GM19397 (cell line): ENCODE results near the gene ITFG1.

Experiments used
- ATAC-seq: cut with Tn5 transposase; IDR thresholded peaks from one replicate; pipeline ENCODE4 v1.9.1; 2021; ENCODE audit warnings: mild to moderate bottlenecking, moderate library complexity; ENCODE audit not compliant: unreplicated experiment

Gene ITFG1

DNA sequence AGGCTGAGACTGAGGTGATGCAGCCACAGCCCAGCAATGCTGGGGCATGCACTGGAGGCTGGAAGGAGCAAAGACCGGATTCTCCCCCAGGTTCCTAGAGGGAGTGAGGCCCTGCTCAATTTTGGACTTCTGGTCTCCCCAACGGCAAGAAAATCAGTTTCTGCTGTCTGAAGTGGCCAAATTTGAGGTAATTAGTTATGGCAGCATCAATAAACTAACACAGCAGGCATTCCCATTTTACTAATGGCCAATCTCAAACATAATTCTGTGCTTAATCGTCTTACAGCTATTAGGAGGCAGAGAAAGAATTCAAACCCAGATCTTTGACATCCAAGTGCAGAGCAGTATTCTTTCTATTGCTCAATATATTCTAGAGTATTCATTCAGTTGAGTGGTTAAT lies 333.3 kb downstream of the ITFG1 start:
- no peak for ATAC-seq

DNA sequence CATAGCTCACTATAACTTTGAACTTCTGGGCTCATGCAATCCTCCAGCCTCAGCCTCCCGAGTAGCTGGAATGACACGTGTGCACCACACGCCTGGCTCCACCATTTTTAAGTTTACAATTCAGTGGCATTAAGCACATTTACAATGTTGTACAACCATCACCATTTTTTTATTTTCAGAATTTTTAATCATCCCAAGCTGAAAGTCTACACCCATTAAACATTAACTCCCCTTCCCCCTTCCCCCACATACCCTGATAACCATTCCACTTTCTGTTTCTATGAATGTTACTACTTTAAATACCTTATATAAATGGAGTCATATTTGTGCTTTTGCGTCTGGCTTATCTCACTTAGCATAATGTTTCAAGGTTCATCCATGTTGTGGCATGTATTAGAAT lies 335.1 kb downstream of the ITFG1 start:
- no peak for ATAC-seq

DNA sequence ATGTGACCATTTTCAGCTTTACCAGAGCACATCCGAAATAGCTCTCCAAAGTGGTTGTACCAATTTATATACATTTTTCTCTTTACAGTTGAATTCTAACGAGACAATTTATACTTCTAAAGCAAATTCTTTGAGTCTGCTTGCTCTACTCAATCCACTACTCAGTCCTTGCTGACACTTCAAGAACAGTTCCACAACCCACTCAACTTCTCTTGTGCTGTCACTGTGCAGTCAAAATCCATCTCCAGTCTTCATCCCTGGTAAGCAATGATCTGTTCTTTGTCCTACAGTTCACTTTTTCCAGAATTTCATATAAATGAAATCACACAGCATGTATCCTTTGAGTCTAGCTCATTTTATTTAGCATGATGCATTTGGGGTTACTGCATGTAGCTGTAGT lies 347.7 kb downstream of the ITFG1 start:
- no peak for ATAC-seq

DNA sequence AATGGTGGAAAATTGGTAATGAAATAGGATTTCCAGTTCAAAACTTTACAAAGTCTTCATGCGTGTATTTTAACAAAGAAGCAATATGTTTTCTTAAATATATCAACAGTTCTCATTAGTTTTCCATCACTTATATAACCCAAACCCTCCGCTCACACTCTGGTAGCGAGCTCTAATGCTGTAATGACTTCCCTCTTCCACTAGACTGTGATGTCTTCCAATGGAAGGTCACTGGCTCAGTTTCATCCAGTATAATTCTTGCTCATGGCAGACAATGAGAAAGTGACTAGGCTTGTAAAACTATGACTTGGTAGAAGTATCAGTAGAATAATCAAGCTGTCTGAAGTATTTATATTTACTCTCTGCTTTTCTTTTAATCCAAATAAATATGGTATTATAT lies 349.9 kb downstream of the ITFG1 start:
- no peak for ATAC-seq

GRCh38 chr16:47109361-47109760 lies 351.5 kb downstream of the ITFG1 start:
- ATAC-seq = no peak
